ENCODE results near the gene DAZAP1. TPM values are rescaled to one million over a fixed set of nuclear protein-coding genes. Genes with fewer than 3 reads are reported as not detected.

The DAZAP1 gene
- total and polyA plus RNA-seq, 4 donors = 5.4 to 45.0 (median 29.7) TPM

GRCh38 chr19:1384085-1384462, 23.3 kb upstream of the DAZAP1 start (continued):
- no peak for TF ChIP-seq RAD21 (IDR thresholded peaks at IDR 0.05)
- TF ChIP-seq SP1 (IDR thresholded peaks at IDR 0.05) = no peak
- TF ChIP-seq NR2F2 (IDR thresholded peaks at IDR 0.05) = no peak
- TF ChIP-seq EGR1 (IDR thresholded peaks at IDR 0.05; ENCODE audit: low read depth in 2 of 2) = no peak

GRCh38 chr19:1384478-1385110, 22.8 kb upstream of the DAZAP1 start:
- WGBS = 36% methylated on average over 17 of the region's 17 CpGs
- TF ChIP-seq JUND (IDR thresholded peaks at IDR 0.05) = no peak
- TF ChIP-seq RAD21 (IDR thresholded peaks at IDR 0.05) = no peak
- TF ChIP-seq HNF4A (conservative IDR thresholded peaks at IDR 0.05) = no peak
- no peak for TF ChIP-seq REST (IDR thresholded peaks at IDR 0.05)
- no peak for TF ChIP-seq CTCF (IDR thresholded peaks at IDR 0.05; ENCODE audit: low read depth, low read length, missing input control)
- no peak for TF ChIP-seq EGR1 (IDR thresholded peaks at IDR 0.05; ENCODE audit: low read depth in 2 of 2)
- TF ChIP-seq TAF1 (conservative IDR thresholded peaks at IDR 0.05) = no peak
- TF ChIP-seq ZBTB33 (IDR thresholded peaks at IDR 0.05) = no peak
- no peak for TF ChIP-seq GABPA (IDR thresholded peaks at IDR 0.05 in 1 of 2, conservative IDR thresholded peaks at IDR 0.05 in 1 of 2)
- no peak for TF ChIP-seq FOXA1 (IDR thresholded peaks at IDR 0.05)
- no peak for TF ChIP-seq NR2F2 (IDR thresholded peaks at IDR 0.05)
- TF ChIP-seq FOXA2 (IDR thresholded peaks at IDR 0.05) = no peak
- TF ChIP-seq HNF4G (IDR thresholded peaks at IDR 0.05) = no peak
- TF ChIP-seq ATF3 (IDR thresholded peaks at IDR 0.05) = no peak
- TF ChIP-seq YY1 (IDR thresholded peaks at IDR 0.05) = no peak
- H3K27ac ChIP-seq (ENCODE audit: low read depth in 1 of 2, low read length in 2 of 2) = peak overlapping the region; percentile 71 to 93

More at GRCh38 chr19:1384478-1385110, 22.8 kb upstream of the DAZAP1 start:
- Histone ChIP-seq H3K9ac (ENCODE audit: low read depth in 1 of 2, low read length in 2 of 2) (peak overlapping the region; percentile 71 to 95), H3K4me1 (ENCODE audit: control insufficient read depth in 4 of 4, insufficient read depth in 4 of 4, low read length in 3 of 4) (peaks cover 3 to 25% (median 12%) of the 10 kb centered on the region in 4 donors), H3K9me3 (ENCODE audit: control insufficient read depth in 4 of 4, low read length in 3 of 4) (no peaks in the 10 kb centered on the region), H3K36me3 (ENCODE audit: control insufficient read depth in 4 of 4, insufficient read depth in 3 of 4, low read depth in 1 of 4, low read length in 3 of 4) (peaks cover 7 to 17% (median 7%) of the 10 kb centered on the region in 4 donors), H3K4me3 (ENCODE audit: low read depth in 1 of 3, low read length in 3 of 3) (peak overlapping the region; percentile 80 to 95 (median 89)), H3K27me3 (ENCODE audit: control insufficient read depth in 4 of 4, insufficient read depth in 4 of 4, low read length in 3 of 4) (no peaks in the 10 kb centered on the region)
- DNase-seq (ENCODE audit: low spot score) = no peak
